Right forelimb (tissue), 1 donor: ENCODE measurements around the gene OAS3.

Source experiments
- DNase-seq: peaks from one replicate; pipeline ENCODE4 v3.0.0-alpha.2; 2018

OAS3 gene

GRCh38 chr12:112962561-112962960 lies 24.3 kb downstream of the OAS3 start:
- no peak for DNase-seq

- no peak for DNase-seq
Measured at GRCh38 chr12:112963227-112963861, 25.1 kb downstream of the OAS3 start.

- no peak for DNase-seq
Measured at GRCh38 chr12:112964067-112964670, 25.9 kb downstream of the OAS3 start.

GRCh38 chr12:112964915-112965314 lies 26.6 kb downstream of the OAS3 start:
- no peak for DNase-seq

- DNase-seq: no peak
Measured at GRCh38 chr12:112965643-112966042, 27.4 kb downstream of the OAS3 start.

GRCh38 chr12:112967306-112967705 lies 29.0 kb downstream of the OAS3 start:
- no peak for DNase-seq

- DNase-seq: no peak
Measured at GRCh38 chr12:112967858-112968257, 29.6 kb downstream of the OAS3 start.

- no peak for DNase-seq
Measured at GRCh38 chr12:112969547-112970306, 31.5 kb downstream of the OAS3 start.

GRCh38 chr12:112970391-112970790 lies 32.1 kb downstream of the OAS3 start:
- DNase-seq: no peak

GRCh38 chr12:112971248-112971647 lies 33.0 kb downstream of the OAS3 start:
- DNase-seq: no peak

GRCh38 chr12:112973011-112973735 lies 34.9 kb downstream of the OAS3 start:
- no peak for DNase-seq

- no peak for DNase-seq
Measured at GRCh38 chr12:112973818-112974231, 35.6 kb downstream of the OAS3 start.

- DNase-seq: no peak
Measured at GRCh38 chr12:112974904-112975303, 36.6 kb downstream of the OAS3 start.

- no peak for DNase-seq
Measured at GRCh38 chr12:112977139-112977538, 38.9 kb downstream of the OAS3 start.

- DNase-seq: no peak
Measured at GRCh38 chr12:112977641-112978040, 39.4 kb downstream of the OAS3 start.

GRCh38 chr12:112978163-112979040 lies 40.1 kb downstream of the OAS3 start, which contains the start of gene OAS2:
TSS of gene OAS2 (plus strand) at chr12:112978519. CDS start at chr12:112978609, 90 bp downstream.
- no peak for DNase-seq

GRCh38 chr12:112979041-112979680 lies 40.9 kb downstream of the OAS3 start:
- DNase-seq: no peak

GRCh38 chr12:112980491-112981158 lies 42.4 kb downstream of the OAS3 start:
- DNase-seq: no peak

- DNase-seq: no peak
Measured at GRCh38 chr12:112985642-112986290, 47.5 kb downstream of the OAS3 start.

- DNase-seq: no peak
Measured at GRCh38 chr12:112986291-112986800, 48.1 kb downstream of the OAS3 start.
